ENCODE results near the gene CBX4.

CBX4 gene

GRCh38 chr17:79841369-79842135 is 2.3 kb upstream of the CBX4 start:
- no peak for DNase-seq (ENCODE audit: low read depth)

DNA sequence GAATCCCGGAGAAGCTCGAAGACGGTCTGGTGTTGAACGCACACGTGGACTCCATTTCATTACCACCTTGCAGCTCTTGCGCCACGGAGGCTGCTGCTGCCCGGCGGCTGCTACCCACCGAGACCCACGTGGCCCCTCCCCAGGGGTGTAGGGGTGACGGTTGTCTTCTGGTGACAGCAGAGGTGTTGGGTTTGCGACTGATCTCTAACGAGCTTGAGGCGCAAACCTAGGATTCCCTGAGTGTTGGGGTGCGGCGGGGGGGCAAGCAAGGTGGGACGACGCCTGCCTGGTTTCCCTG is 1.7 kb upstream of the CBX4 start:
- DNase-seq (ENCODE audit: low read depth): no peak

DNA sequence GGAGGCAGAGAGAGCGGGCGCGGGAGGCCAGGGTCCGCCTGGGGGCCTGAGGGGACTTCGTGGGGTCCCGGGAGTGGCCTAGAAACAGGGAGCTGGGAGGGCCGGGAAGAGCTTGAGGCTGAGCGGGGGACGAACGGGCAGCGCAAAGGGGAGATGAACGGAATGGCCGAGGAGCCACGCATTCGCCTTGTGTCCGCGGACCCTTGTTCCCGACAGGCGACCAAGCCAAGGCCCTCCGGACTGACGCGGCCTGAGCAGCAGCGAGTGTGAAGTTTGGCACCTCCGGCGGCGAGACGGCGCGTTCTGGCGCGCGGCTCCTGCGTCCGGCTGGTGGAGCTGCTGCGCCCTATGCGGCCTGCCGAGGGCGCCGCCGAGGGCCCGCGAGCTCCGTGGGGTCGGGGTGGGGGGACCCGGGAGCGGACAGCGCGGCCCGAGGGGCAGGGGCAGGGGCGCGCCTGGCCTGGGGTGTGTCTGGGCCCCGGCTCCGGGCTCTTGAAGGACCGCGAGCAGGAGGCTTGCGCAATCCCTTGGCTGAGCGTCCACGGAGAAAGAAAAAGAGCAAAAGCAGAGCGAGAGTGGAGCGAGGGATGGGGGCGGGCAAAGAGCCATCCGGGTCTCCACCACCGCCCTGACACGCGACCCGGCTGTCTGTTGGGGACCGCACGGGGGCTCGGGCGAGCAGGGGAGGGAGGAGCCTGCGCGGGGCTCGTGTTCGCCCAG is 1.2 kb upstream of the CBX4 start:
- DNase-seq (ENCODE audit: low read depth): peak; percentile 36

DNA sequence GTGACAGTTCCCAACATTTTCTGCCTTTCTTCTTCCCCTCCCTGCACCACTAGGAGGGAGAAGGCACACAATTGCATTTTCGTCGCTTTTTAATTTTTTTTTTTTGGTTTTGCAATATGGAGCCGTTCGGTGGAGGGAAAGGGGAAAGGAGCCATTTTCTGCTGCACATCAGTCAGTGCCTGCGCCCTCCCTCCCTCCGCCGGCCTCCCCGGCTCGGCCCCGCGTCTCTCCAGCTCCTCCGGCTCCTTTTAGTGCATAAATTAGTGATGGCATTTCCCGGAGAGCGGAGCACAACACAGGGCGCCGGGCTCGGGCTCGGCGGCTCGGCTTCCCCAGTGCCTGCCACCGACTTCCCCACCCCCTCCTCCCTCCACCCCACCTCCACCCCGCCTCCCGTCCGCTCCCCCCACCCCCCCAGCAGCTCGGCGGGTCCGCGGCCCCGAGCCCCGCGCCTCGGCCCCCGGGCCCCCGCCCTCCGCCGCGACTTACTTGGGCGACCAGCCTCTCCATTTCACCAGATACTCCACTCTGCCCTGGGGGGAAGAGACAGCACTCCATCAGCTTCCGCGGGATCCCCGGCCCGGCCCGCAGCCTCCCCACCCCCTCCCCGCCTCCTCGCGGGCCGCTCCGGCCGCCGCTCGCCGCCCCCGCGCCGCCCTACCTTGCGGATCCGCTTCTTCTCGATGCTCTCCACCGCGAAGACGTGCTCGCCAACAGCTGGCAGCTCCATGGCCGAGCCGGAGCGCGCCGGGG is 542 bp downstream of the CBX4 start:
- peak; percentile 58 for DNase-seq (ENCODE audit: low read depth)

DNA sequence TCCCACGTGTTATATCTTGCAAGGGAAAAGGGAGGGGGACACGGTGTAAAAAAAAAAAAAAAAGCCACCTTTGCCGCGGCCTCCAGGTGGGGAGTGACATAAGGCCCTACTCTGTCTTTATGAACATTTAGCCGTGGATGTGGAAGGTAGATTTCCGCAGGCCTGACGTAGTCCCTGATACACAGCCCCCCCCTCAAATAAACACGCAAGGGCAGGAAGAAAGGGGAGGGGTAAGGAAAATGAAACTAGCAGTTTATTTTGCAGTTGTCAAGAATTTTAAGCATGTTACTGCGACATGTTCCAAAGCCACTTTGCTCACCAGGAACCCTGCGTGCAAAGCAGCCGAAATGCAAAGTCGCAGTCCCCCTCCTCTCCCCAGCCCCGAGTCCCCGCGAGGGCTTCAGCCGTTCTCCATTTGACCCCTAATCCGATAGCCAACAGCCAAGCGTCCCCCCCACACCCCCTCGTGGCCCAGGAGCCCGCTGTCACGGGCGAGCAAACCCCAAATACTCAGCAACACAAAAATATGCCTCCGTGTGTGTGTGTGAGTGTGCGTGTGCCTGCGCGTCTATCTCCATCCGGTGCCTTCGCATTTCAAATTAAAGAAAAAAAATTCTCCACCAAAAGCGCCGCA is 1.2 kb downstream of the CBX4 start:
- DNase-seq (ENCODE audit: low read depth): no peak

DNA sequence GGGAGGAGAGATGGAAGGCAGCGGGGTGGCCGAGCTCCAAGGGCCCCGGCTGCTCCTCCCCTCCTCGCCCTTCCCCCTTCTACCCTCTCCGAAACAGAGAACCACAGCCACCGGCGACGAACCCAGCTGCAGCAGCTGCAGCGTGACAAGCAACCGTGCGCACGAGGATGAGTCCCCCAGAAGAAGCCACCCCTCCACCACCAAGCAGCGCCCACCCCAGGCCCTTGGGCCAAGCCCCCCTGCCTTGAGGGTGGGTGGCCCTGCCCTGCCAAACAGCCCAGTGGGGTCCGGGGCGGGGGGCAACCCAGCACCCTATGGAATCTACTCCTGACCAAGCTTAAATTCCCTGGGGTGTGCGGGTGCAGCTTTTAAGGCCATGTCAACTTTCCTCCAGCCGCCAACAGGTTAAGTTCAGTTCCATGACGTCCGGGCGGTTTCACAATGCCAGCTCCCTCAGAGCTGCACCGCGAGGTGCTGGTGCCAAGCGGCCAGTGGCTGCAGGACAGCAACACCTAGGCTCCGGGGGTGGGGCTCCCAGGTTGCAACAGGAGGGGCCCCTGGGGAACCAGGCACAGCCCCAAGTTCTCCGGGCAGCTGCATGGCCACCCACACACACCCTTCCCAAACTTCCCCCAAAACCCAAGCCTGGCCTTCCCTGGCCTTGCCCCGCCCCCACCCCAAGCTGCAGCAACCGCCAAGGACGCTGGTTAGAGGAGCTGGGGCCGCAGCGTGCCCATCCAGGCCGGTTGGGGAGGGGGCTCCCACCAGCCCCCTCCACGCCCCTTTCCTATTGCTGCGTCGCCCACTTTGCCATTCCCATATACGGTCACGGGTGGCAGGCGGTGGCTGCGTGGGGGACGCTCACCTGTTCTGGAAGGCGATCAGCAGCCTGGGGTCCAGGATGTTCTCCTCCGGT is 2.0 kb downstream of the CBX4 start:
- peak; percentile 78 for DNase-seq (ENCODE audit: low read depth)

- DNase-seq (ENCODE audit: low read depth): peak; percentile 56
Observed at GRCh38 chr17:79836510-79836971, 2.7 kb downstream of the CBX4 start.

GRCh38 chr17:79835953-79836509 is 3.2 kb downstream of the CBX4 start:
- DNase-seq (ENCODE audit: low read depth): no peak

DNA sequence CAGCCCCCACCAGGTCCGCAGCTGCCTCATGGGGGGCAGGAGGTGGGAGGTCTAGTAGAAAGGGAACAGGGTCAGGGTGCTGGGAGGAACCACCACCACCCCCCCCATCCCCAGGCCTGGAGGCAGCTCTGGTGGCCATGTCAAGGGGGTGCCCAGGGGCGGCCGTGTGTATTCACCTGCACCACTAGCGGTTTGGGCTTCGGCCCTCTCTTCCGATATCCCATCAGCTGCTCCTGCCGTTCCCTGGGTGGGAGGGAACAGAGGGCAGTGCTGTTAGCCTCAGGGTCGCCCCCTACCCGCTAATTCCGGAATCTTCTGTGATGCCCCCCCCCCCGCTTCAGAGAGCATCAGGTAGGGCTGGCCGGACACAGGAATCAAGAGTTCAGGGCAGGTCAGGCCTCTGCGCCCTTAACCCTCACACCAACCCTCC is 3.8 kb downstream of the CBX4 start:
- DNase-seq (ENCODE audit: low read depth): no peak

DNA sequence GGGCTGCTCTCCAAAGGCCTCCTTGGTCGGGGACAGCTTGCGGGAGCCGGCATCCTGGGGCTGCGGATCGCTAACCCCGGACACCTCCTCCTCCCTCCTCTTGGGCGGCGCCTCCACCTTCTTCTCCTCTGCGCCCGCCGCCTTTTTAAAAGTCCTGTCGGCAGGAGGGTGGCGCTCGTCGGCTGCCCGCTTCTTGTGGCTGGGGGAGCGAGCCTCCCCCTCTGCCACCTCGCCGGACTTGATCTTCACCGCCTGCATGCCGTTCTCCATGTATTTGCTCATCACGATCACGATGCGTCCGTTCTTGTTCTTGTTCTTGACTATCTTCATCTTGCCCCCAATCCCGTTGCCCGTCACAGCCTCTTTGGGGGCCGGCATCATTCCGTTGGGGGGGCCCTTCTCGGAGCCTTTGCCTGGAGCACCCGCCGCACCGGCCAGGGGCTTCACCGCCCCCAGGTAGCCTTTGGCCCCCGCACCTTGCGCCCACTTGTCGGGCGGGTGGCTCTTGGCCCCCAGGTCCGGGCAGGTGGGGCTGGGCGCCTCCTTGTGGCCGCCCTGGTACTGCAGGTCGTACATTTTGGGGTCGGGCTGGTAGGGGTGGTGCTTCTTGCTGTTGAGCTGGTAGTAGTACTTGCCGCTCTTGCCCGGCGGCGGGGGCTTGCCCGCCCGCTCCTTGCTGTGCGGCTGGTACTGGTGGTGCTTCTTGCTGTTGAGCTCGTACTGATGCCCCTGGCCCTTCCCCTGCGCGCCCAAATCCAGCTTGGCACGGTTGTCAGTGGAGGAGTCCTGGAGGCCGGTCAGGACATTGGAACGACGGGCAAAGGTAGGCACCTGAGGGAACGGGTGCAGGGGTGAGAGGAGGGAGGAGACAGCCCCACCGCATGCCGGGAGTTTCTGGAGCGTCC is 4.4 kb downstream of the CBX4 start:
- DNase-seq (ENCODE audit: low read depth): no peak

- no peak for DNase-seq (ENCODE audit: low read depth)
Observed at GRCh38 chr17:79833744-79834564, 5.3 kb downstream of the CBX4 start.

DNA sequence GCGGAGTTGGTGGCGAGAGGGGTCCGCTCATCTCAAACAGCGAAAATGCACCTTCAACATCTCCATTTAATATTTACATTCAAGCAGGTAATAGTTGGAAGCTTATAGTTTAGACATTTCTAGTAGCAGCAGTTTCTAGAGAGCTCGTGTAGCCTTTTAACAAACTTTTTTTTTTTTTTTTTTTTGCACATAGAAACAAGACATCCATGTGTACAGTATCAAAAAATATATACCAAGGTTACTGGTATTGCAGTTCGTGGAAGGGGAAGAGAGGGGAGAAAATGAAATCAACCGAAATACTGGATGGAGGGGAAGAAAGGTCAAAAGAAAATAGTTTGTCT is 6.2 kb downstream of the CBX4 start:
- DNase-seq (ENCODE audit: low read depth): no peak

DNA sequence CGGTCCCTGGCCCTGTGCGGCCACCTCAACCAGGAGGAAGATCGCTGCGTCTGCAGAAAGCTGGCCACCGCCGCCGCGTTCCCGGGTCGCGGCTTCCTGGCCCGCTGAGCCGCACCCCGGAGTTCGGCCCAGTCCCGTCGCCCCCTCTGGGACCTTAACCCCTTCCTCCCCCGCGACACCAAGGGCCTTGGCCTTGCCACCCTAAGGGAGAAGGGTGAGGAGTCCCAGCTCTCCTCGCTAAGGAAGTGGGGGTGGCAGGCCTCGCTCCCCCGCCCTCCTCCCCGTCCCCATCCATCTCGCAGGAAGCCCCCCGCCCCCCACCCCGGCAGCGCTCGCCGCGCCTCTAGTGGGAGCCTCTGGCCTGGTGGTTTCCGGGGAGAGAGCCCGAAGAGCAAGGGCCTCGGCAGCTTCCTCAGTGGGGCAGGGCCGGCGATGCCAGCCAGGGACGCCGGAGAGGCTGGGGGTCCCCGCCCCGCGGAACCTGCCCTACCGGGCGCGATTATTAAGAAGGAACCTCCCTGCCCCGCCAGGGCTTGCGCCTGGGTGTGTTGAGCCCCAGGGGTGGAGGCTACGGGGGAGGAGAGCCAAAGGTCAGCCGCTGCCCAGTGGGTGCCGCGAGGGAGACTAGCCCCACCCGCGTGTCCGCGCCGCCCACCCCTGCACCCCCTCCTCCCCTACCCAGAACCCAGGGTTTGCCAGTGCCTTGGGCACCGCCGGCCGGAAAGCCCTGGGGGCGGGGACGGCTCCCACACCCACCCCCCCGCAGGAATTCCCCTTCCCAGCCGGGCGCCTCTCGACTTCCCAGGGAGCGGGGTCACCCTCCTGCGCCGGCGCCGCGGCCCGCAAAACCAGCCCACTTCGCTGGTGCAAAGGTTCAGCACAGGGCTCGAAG is 6.8 kb downstream of the CBX4 start:
- no peak for DNase-seq (ENCODE audit: low read depth)

DNA sequence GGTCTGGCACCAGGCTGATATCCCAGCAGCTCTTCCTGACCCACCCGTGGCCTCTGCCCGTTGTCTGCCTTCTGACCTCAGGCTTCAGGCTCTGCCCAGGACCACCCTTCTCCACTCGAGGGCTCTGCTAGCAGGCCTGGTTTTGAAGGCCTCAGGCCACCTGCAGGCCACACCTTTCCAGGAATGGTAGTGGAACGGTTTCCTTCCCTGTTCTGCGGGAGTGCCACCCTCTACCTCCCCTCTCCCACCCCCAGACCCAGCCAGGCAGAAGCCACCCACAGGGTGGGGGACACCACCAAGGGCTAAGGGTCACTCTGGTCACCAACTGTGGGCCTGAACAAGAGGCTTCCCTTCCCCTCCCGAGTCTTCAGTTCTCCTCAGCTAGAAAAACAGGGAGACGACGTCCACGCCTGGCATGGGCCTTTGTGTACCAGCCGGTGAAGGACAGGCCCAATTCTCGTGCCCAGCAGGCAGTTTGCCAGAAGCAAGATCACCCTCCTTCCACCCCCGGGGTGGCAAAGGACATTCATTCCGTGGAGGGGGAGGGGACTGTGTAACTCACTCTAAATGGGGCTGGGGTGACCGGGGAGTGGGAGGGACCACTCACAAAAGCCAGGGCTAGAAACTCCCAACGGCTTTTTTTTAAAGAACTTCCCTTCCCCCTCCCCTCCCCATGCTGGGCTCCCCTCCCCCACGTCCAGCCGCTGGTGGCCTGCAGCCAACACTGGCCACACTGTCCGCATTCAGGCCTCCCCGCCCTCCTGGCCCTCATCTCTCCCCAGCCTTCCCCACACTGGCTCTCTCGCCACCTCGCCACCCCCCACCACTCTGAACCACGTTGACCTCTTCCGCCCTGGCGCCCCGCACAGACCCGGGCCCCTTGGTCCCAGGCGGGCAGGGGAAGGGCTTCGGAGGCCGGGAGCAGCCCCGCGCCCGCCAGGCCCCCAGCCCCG is 7.7 kb downstream of the CBX4 start:
- no peak for DNase-seq (ENCODE audit: low read depth)

- DNase-seq (ENCODE audit: low read depth): no peak
Observed at GRCh38 chr17:79830763-79831264, 8.4 kb downstream of the CBX4 start.

DNA sequence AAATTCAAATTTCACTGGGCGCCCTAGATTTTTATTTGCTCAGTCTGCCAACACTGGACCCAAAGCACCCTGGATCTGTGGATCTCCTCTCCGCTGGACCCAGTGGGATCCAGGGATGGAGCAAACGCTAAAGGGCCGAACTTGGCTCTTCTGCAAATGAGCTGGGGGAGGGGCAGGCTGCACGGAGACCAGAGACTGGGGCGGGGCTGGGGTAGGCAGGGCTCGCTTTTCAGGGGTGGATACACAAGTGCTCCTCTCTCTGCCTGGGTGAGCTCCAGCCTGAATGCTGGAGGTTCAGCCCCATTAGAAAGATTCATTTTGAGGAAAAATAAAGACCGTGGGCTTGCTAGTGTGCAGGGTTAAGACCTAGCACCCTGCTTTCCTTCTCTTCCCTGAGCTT is 8.9 kb downstream of the CBX4 start:
- no peak for DNase-seq (ENCODE audit: low read depth)

DNA sequence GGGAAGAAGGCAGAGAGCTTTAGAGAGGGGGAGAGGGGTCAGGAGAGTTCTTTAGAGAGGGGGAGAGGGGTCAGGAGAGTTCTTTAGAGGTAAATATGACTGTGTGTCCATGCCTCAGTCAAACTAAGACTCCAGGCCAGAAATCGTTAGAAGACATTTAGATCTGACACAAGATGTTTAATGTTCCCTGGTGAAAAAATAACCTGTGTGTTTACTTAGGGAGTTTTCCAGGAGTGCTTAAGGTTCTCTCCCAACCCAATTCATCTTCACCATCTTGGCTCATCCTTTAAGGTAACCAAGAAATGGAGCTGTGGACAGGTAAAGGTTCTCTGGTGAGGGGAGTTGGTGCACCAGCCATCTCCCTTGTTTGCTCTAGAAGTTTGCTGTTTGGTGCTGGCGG is 9.8 kb downstream of the CBX4 start:
- DNase-seq (ENCODE audit: low read depth): no peak
